Measurements from ENCODE around the gene ERC1.

- TF ChIP-seq, protein P1, sequence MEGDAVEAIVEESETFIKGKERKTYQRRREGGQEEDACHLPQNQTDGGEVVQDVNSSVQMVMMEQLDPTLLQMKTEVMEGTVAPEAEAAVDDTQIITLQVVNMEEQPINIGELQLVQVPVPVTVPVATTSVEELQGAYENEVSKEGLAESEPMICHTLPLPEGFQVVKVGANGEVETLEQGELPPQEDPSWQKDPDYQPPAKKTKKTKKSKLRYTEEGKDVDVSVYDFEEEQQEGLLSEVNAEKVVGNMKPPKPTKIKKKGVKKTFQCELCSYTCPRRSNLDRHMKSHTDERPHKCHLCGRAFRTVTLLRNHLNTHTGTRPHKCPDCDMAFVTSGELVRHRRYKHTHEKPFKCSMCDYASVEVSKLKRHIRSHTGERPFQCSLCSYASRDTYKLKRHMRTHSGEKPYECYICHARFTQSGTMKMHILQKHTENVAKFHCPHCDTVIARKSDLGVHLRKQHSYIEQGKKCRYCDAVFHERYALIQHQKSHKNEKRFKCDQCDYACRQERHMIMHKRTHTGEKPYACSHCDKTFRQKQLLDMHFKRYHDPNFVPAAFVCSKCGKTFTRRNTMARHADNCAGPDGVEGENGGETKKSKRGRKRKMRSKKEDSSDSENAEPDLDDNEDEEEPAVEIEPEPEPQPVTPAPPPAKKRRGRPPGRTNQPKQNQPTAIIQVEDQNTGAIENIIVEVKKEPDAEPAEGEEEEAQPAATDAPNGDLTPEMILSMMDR (IDR thresholded peaks at IDR 0.05; ENCODE audit: low read length), result no peak
- TF ChIP-seq EZH2phosphoT487 (IDR thresholded peaks at IDR 0.05; ENCODE audit: low read length), result no peak
Measured at GRCh38 chr12:1115484-1116231, 124.6 kb downstream of the ERC1 start.

Measured in MM.1S (cell line).